ENCODE data around the gene TET1. TPM values are rescaled to one million over a fixed set of nuclear protein-coding genes. Genes with fewer than 3 reads are reported as not detected.

The TET1 gene
- total and polyA plus RNA-seq, 2 experiments from 2014 or later = 0.84 to 1.3 TPM

GRCh38 chr10:68562661-68563570, 2.8 kb downstream of the TET1 start:
- 17 to 27% methylated on average over 12 of the region's 12 CpGs for WGBS, 2 experiments (ENCODE audit: low coverage in 1 of 2, low lambda C conversion rate in 2 of 2, missing lambda C conversion rate in 2 of 2)
- Histone ChIP-seq H3K9me3 (ENCODE audit: low read depth) (no peaks in the 10 kb centered on the region), H3K9ac (peak overlapping the region; percentile 58), H3K9me2 (ENCODE audit: insufficient read depth) (no peaks in the 10 kb centered on the region), H3K79me2 (ENCODE audit: insufficient read depth) (peaks cover 7% of the 10 kb centered on the region; the same call in 1 of the 2 replicates), H3F3A (ENCODE audit: insufficient read depth) (peaks cover 8% of the 10 kb centered on the region; the same call in 1 of the 2 replicates), H3K4me2 (ENCODE audit: unreplicated experiment) (peak overlapping the region; percentile 88), H3K36me3 (ENCODE audit: low read depth) (no peaks in the 10 kb centered on the region), H3K27ac (peak overlapping the region; percentile 22), H2AFZ (peak overlapping the region; percentile 85), H3K27me3 (replicated peaks; ENCODE audit: insufficient read depth) (no peaks in the 10 kb centered on the region), H3K4me3 (peak overlapping the region; percentile 65), H4K20me1 (ENCODE audit: insufficient read depth) (no peaks in the 10 kb centered on the region), H3K4me1 (ENCODE audit: insufficient read depth) (peaks cover 21% of the 10 kb centered on the region)
- in situ Hi-C loops (cut with MboI) = no loop called here
- DNase-seq = peak; percentile 67
- TF ChIP-seq EZH2 (IDR thresholded peaks at IDR 0.05; ENCODE audit: insufficient read depth, poor library complexity, severe bottlenecking) (no peak), EZH2phosphoT487 (IDR thresholded peaks at IDR 0.05; ENCODE audit: insufficient read depth, low read depth) (no peak)

- H3K4me1 ChIP-seq (ENCODE audit: insufficient read depth) = peaks cover 15% of the 10 kb centered on the region
- H3K4me3 ChIP-seq = no peak overlapping the region
- H4K20me1 ChIP-seq (ENCODE audit: insufficient read depth) = no peaks in the 10 kb centered on the region
- H2AFZ ChIP-seq = no peak overlapping the region
- H3K4me2 ChIP-seq (ENCODE audit: unreplicated experiment) = no peak overlapping the region
- H3K9me2 ChIP-seq (ENCODE audit: insufficient read depth) = no peaks in the 10 kb centered on the region
- no peak for TF ChIP-seq EZH2 (IDR thresholded peaks at IDR 0.05; ENCODE audit: insufficient read depth, poor library complexity, severe bottlenecking)
- no peak for TF ChIP-seq EZH2phosphoT487 (IDR thresholded peaks at IDR 0.05; ENCODE audit: insufficient read depth, low read depth)
- no peak overlapping the region for H3K9ac ChIP-seq
- H3K27me3 ChIP-seq (replicated peaks; ENCODE audit: insufficient read depth) = no peaks in the 10 kb centered on the region
- in situ Hi-C loops (cut with MboI) = no loop called here
- DNase-seq = no peak
- H3K27ac ChIP-seq = no peak overlapping the region
- peaks cover 7% of the 10 kb centered on the region; the same call in 1 of the 2 replicates for H3K79me2 ChIP-seq (ENCODE audit: insufficient read depth)
- H3F3A ChIP-seq (ENCODE audit: insufficient read depth) = peaks cover 4% of the 10 kb centered on the region; the same call in 1 of the 2 replicates
- no peaks in the 10 kb centered on the region for H3K36me3 ChIP-seq (ENCODE audit: low read depth)
- no peaks in the 10 kb centered on the region for H3K9me3 ChIP-seq (ENCODE audit: low read depth)
- WGBS, 2 experiments (ENCODE audit: low coverage in 1 of 2, low lambda C conversion rate in 2 of 2, missing lambda C conversion rate in 2 of 2) = 63 to 68% methylated on average over 4 of the region's 4 CpGs
These were observed 4.6 kb downstream of the TET1 start for GRCh38 chr10:68564712-68565111.

- H3K9ac ChIP-seq = no peak overlapping the region
- no peak for DNase-seq
These were observed 5.5 kb downstream of the TET1 start for GRCh38 chr10:68565658-68566057.

GRCh38 chr10:68566351-68566750, 6.2 kb downstream of the TET1 start:
- Histone ChIP-seq H3K79me2 (ENCODE audit: insufficient read depth) (peaks cover 7% of the 10 kb centered on the region; the same call in 1 of the 2 replicates), H3K9me2 (ENCODE audit: insufficient read depth) (no peaks in the 10 kb centered on the region), H3K27me3 (replicated peaks; ENCODE audit: insufficient read depth) (no peaks in the 10 kb centered on the region), H3K4me1 (ENCODE audit: insufficient read depth) (peaks cover 13% of the 10 kb centered on the region; the same call in 1 of the 2 replicates), H3K4me2 (ENCODE audit: unreplicated experiment) (no peak overlapping the region), H3K36me3 (ENCODE audit: low read depth) (no peaks in the 10 kb centered on the region), H2AFZ (no peak overlapping the region), H3K27ac (no peak overlapping the region), H3K9me3 (ENCODE audit: low read depth) (no peaks in the 10 kb centered on the region), H3K9ac (no peak overlapping the region), H4K20me1 (ENCODE audit: insufficient read depth) (no peaks in the 10 kb centered on the region), H3F3A (ENCODE audit: insufficient read depth) (no peaks in the 10 kb centered on the region), H3K4me3 (no peak overlapping the region)
- TF ChIP-seq EZH2 (IDR thresholded peaks at IDR 0.05; ENCODE audit: insufficient read depth, poor library complexity, severe bottlenecking) (no peak), EZH2phosphoT487 (IDR thresholded peaks at IDR 0.05; ENCODE audit: insufficient read depth, low read depth) (no peak)
- WGBS, 2 experiments (ENCODE audit: low coverage in 1 of 2, low lambda C conversion rate in 2 of 2, missing lambda C conversion rate in 2 of 2) = 84 to 89% methylated on average over 1 of the region's 1 CpG
- in situ Hi-C loops (cut with MboI) = no loop called here
- no peak for DNase-seq

More at GRCh38 chr10:68565658-68566057, 5.5 kb downstream of the TET1 start:
- Histone ChIP-seq H3F3A (ENCODE audit: insufficient read depth) (no peaks in the 10 kb centered on the region), H2AFZ (no peak overlapping the region), H4K20me1 (ENCODE audit: insufficient read depth) (no peaks in the 10 kb centered on the region), H3K27ac (no peak overlapping the region), H3K27me3 (replicated peaks; ENCODE audit: insufficient read depth) (no peaks in the 10 kb centered on the region), H3K79me2 (ENCODE audit: insufficient read depth) (peaks cover 7% of the 10 kb centered on the region; the same call in 1 of the 2 replicates), H3K9me2 (ENCODE audit: insufficient read depth) (no peaks in the 10 kb centered on the region), H3K4me1 (ENCODE audit: insufficient read depth) (peaks cover 13% of the 10 kb centered on the region; the same call in 1 of the 2 replicates), H3K4me2 (ENCODE audit: unreplicated experiment) (no peak overlapping the region), H3K9me3 (ENCODE audit: low read depth) (no peaks in the 10 kb centered on the region), H3K4me3 (no peak overlapping the region), H3K36me3 (ENCODE audit: low read depth) (no peaks in the 10 kb centered on the region)
- in situ Hi-C loops (cut with MboI) = no loop called here
- WGBS, 2 experiments (ENCODE audit: low coverage in 1 of 2, low lambda C conversion rate in 2 of 2, missing lambda C conversion rate in 2 of 2) = 93 to 98% methylated on average over 3 of the region's 3 CpGs
- no peak for TF ChIP-seq EZH2phosphoT487 (IDR thresholded peaks at IDR 0.05; ENCODE audit: insufficient read depth, low read depth)
- TF ChIP-seq EZH2 (IDR thresholded peaks at IDR 0.05; ENCODE audit: insufficient read depth, poor library complexity, severe bottlenecking) = no peak
